Left kidney (tissue), 2 donors: Measurements from ENCODE around the gene GRK1. TPM values are rescaled to one million over a fixed set of nuclear protein-coding genes. Genes with fewer than 3 reads are reported as not detected.

Source experiments
- DNase-seq: peaks from one replicate; pipeline ENCODE4 v3.0.0-alpha.2; 2013
- polyA plus RNA-seq: library from polyadenylated mRNA; unstranded; fragments of 120-200 nt; gene quantifications from one replicate; pipeline ENCODE4 v1.2.1, GENCODE V29; 2013; ENCODE audit not compliant: insufficient read length

The GRK1 gene
- polyA plus RNA-seq, 1 donor: 0.07 TPM

DNA sequence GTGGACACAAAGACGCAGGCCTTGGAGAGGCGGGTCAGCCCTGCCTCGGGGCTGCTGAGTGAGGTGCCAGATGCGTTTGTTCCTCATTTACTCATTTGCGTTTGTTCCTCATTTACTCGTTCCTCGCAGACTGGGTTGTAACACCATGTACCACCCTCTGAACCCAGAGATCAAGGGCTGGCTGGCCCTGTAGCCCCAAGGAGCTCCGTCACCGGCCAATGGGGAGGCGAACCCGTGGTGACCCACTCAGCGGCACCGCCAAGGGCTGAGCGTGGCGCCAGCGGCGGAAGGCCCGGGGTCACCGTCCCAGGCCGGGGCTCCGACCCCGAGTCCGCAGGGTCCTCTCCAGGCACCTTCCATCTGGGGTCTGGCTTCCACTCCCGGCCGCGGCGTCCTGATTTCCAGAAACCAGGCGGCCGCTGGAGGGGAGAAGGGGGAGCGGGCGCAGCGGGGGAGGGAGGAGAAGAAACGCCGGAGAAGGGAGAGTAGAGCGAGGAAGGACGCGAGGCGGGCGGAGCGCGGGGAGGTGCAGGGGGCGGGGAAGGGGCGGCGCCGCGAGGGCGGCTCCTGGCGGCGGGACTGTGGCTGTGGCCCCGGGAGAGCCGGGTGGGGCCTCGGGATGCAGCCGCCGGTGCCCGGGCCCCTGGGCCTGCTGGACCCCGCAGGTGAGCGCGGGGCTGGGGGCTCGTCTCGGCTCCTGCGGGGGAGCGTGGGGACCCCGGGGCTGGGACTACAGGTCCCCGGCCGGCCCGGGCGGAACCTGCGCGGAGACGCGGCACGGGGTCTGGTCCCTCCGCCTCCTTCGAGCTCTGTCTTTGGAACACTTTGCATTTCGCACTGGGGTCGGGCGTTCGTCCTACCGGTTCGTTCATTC, 91.9 kb downstream of the GRK1 start, which contains the start of gene TMEM255B:
Gene TMEM255B, plus strand, starts transcription at position 576 of the 874 bp plus-strand sequence. Its CDS starts 44 bp downstream, at position 620.
- DNase-seq: peak; percentile 73

DNA sequence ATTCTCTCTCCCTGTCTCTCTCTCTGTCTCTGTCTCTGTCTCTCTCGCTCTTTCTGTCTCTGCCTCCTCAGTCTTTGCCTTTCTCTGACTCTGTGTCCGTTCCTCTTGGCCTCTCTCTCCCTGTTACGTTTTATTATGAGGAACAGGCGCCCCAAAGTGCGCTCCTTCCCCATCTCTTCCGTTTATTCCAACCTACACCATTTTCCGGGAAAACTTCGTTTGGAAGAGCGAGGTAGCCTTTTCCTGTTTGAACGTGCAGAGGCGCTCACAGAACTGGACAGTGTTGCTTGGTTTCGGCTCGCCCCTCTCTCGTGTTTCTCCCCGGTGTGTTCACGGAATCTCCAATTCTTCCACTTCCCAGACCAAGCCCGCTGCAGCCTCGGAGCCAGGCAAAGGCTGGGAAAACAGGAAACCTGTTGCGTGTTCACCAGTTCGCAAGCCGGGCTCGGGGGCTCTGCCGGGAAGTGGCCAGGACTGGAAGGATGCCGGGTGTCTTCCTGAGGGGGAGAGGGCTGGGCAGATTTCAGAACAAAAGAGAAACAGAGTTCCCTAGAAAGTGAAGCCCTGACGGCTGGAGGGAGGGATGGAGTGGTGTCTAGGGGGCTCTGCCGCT, 92.6 kb downstream of the GRK1 start:
- peak; percentile 19 for DNase-seq

DNA sequence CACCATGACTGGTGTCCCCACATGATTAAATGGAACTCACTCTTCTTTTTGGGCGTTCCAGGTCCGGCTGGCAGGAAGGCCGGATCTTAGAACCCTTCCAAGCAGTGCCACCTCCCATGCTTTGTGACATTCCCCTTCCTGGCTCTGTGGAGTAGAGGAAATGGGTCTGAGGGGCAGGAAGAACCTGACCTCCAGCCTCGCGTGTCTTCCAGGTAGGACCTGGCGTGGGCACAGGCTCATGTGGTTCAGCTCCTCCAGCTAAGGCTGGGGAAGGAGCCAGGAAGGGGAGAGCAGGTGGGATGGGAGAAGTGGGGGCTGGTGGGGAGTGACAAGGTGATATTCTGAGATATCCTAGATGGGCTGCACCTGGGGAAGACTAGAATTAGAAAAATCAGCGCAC, 94.1 kb downstream of the GRK1 start:
- DNase-seq: no peak

DNA sequence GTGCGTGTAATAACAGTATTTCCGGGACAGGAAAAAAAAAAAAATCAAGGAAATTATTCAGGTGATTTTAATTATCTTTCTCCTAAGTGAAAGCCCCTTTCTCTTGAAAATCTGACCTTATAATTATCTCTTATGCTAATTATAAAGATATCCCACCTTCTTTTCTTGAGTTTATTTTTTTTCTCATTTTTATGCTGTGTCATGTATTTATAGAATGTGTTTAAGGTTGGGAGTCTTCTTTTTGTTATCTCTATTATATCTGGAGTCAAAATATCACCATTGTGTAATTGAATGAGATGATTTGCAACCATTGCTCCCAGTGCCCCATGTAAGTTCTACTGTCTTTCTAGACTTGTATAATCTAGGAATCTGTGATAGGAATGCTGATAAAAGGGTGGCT, 95.1 kb downstream of the GRK1 start:
- DNase-seq: no peak

DNA sequence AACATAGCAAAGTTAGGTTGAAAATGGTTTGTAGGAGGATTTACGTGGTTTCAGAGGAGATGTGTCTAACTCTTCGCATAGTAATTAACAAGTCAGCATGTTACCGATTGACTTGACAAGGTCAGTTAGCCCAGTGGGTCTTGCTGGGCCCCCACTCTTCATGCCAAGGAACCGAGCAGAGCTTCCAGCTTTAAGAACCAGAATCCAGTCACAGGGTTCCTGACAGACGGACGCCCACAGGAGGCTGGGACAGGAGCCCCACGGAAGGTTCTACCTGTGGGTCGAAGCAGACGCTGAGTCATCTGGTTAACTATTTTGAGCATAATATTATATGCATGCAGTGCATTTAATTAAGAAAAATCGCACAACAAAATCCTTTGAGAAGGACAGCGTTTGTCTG, 95.5 kb downstream of the GRK1 start:
- no peak for DNase-seq

DNA sequence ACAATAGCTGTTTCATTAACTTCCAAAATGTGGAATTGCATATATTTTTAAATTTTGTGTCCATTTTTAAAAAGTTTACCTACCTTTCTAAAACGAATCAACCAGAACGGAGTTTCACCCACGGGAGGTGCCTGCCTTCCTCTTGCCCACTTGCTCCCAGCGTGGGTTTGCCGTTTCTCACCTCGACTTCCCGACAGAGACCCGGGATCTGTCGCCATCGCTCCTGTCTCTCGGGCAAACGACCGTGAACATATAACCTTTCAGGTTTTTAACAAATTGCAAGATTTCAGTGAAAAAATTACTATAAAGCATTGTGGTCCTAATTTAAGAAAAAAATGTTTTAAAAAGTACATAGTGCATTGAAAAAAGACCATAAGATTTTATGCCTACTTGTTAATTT, 96.2 kb downstream of the GRK1 start:
- DNase-seq: no peak

DNA sequence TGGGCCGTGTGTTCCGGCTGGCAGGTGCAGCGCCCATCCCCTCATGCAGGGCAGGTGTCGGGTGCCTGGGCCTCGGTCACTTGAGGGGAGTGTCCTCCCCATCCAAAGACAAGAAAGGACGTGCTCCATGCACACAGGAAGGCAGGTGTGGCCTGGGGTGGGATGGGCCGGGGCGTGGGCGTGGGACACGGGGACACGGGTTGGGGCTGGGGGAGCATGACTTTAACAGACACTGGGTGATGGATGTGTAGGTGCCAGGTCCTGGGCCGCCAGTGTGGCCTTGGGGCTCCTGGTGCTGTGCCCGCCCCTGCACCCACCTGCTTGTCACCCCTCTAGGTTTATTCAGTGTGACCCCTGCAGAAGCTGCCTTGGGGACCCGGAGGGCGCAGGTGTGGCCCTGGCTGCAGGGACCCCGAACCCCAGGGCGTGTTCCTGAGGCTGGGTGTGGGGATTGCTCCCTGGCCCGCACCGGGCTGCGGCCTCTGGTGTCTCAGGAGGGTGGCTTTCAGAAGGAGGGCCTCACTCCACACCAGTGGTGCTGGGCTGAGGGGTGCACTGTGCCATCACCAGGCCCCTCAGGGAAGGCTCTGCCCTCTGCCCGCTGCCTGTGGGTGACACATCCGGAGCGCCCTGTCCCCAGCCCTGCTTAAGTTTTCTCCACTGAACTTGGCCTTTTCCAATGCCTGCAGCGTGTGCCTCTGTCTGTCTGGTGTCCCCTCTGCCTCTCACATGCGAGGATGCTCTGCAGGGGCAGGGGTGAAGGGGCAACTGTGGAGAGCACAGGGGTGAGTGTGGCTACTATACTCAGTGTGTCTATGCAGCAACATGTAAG, 97.2 kb downstream of the GRK1 start:
- DNase-seq: no peak

DNA sequence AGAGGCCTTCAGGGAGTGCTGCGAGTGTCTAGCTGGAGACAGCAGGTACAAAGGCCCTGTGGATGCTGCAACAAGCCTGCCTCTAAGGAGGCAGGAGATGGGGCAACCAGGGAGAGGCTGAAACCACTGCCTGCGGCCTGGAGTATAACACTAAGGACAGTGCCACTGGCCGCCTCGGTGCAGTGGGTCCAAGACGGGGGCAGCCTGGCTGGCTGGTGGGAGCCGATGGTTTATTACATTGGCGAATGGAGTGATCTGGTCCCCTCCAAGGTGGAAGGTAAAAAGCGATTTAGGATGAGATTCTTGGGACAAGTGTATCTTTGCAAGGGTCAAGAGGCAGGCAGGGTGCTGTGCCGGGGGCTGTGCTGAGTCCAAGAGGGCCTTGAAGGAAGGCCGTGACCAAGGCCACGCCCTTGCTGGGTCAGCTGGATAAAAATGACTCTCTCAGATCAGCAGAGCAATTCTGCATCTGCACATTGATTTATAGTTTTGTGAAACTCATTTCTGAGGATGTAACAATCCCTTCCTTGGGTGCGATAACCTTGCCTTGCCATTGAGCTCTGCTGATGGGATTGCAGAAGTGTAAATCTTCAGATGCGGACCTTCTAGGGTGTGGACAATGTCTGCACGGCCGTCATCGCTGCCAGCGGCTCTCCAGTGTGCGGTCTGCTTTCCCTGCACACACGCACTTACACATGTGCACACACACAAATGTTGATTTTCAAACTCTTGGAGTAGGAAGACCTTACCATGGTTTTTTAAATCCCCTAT, 98.0 kb downstream of the GRK1 start:
- no peak for DNase-seq

DNA sequence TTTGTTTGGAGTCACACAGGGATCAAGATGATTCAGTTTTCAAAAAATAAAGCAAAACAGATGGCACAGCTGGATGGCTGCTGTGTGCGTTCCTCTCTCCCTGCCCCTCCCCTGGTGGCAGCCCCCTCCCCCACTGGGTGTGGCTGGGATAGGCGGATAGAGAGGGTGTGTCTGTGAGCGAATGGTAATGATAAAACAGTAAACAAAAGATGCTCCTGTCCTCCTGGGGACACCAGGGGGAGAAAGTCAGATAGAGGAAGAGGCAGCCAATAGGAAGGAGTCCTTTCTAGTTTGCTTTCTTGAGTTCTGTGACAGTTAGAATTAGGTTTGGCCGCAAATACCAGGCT, 98.5 kb downstream of the GRK1 start:
- DNase-seq: no peak

DNA sequence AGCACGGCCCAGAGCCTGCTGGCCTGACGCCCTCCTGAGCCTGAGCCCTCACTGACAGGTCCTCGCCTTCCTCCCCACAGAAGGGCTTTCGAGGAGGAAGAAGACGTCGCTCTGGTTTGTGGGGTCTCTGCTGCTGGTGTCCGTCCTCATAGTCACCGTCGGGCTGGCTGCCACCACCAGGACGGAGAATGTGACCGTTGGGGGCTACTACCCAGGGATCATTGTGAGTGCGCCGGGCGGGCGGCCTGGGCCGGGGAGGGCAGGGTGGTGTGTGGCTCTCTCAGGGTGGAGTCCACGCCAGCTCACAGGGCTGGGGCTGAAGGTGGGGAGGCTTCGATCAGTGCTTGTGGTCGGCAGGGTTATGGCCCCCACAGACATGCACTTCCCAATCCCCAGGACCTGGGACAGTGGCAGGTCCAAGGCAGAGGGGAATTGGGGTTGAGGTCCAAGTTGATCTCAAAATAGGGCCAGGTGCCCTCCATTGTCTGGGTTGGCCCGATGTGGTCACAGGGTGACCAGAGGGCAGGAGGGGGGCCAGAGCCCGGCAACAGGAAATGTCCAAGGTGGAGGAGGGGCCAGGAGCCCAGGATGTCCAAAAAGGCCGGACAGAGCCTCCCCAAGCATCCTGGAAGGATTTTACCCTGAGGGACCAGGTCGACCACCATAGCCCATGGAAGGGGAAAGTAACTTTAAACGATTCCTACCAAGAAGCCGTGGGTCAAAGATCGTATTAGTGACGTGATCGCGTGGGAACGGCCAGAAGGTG, 99.2 kb downstream of the GRK1 start:
- DNase-seq: no peak

DNA sequence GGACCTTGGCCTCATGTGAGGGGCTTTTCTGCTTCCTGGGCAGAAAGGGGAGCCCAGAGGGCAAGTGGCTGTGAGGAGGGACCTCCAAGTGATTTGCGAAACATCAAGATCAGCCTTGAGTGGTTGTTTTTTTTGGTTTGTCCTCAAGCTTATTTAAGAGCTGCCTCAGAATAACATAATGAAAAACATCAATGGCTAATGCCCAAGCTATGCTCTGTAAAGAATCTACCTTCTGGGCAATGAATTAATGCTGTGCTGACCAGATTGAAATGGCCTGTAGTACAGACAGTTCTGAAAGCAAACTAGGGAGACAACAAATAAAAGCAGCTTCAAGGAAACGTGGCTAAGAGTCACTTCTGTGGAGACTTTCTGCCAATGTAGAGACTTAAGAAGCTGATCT, 100.3 kb downstream of the GRK1 start:
- DNase-seq: no peak

DNA sequence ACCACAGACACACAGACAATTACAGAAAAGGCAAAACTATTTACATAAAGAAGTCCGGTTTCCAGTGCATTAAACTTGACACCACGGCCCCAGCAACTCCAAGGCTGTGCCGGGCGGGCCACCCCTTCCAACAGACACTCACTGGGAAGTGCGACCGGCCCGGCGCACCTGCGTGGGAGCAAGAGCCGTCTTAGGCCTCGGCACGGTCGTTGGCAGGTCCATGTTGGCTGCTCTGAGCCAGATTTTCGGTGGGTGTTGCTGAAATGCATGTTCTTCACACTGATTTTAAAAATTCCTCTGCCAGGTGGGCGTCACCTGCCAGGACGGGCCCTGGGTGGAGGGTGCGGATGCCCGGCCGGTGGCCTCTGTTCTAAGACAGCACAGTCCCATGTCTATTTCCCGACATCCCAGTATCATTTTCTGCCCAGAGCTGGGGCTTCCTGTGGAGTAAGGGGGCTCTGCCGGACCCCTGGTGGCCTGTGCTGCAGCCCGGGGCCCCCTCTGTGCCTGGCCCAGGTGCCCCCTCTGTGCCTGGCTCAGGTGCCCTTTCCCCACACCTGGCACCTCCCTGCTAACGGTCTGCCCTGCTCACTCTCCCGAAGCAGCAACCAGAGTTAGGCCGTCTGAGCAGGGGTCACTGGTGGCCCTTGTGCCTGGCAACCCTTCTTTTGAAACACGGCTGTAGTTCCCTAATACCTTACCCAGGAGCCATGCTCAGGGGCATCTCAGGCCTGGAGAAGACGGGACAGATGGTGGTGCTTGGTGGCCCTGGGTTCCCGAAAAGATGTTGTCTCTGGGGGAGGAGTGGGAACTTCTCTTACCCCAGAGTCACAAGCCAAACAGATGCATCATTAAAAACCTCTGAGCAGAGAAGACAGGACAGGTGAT, 101.2 kb downstream of the GRK1 start:
- no peak for DNase-seq

DNA sequence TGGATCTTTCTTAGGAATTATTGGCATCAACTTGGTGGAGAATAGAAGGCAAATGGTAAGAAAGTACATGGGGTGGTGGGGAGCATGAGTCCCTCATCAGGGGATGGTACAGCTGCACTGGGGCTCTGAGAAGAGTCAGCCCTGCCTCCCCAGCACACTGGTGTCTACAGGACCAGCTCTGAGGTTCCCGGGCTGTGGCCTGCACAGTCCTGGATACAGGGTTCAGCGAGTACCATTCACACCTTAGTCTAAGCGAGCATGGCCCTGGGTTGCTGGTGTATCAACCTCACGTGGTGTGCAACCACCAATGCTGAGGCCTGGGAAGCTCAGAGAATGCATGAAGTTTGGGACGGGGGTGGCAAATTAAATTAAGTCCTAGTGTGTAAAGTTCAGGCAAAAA, 102.1 kb downstream of the GRK1 start:
- no peak for DNase-seq

DNA sequence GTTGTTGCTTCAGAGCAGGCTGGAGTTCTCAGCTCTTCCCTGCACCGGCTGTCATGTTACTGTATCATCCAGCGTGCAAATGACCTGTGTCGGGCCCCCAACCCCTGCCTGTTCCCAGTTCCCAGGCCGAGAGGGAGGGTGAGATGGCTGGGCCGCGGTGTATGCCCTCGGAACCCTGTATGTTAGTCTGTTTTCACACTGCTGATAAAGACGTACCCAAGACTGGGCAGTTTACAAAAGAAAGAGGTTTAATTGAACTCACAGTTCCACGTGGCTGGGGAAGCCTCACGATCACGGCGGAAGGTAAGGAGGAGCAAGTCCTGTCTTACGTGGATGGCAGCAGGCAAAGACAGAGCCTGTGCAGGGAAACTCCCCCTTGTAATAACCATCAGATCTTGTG, 102.9 kb downstream of the GRK1 start:
- DNase-seq: no peak

DNA sequence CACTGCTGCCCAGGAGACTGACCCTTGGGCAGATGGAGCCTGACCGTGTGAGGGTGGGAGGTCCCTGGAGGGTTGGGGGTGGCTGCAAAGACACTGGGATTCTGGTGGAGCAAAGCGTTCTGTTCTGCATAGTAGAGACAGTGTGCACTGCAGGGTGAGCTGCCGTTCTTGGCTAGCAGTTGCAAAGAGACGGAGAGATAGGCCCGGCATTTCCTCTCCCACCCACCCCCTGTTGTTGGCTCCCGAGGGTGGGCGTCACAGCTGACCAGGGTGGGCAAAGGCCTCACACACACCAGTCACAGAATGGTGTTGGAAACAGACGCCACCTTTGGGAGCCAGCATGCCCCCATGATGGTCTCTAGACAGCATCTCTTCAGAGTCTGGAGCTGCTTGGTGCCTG, 103.4 kb downstream of the GRK1 start:
- no peak for DNase-seq

DNA sequence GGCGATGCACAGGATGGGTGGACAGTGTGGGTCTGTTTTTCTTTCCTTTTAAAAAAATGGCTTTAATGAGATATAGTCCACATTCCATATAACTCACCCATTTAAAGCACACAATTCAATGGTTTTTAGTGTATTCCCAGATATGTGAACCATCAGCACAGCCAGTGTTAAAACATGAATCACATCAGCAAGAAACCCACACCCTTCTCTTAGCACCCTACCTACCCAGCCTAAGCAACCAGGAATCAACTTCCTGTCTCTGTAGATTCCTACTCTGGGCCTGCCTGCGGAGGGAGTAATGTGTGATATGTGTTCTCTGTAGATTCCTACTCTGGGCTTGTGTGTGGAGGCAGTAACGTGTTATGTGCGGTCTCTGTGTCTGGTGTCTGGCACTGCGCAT, 103.9 kb downstream of the GRK1 start:
- no peak for DNase-seq

DNA sequence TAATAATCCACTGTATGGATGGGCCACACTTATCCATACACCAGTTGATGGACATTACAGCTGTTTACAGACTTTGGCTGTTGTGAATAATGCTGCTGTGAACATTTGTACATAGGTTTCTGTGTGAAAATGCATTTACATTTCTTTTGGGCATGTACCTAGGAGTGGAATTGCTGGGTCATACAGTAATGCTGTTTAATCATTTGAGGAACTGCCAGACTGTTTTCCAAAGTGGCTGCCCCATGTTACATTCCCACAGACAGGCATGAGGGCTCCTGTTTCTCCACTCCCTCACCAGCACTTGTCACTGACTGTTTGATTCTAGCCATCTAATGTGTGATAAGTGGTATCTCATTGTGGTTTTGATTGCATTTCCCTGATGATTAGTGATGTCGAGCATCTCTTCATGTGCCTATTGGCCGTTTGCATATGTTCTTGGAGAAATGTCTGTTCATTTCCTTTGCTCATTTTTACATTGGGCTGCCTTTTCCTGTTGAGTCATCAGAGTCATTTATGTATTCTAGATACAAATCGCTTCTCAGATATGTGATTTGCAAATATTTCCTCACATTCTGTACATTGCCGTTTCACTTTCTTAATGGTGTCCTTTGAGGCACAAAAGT, 104.8 kb downstream of the GRK1 start:
- no peak for DNase-seq

DNA sequence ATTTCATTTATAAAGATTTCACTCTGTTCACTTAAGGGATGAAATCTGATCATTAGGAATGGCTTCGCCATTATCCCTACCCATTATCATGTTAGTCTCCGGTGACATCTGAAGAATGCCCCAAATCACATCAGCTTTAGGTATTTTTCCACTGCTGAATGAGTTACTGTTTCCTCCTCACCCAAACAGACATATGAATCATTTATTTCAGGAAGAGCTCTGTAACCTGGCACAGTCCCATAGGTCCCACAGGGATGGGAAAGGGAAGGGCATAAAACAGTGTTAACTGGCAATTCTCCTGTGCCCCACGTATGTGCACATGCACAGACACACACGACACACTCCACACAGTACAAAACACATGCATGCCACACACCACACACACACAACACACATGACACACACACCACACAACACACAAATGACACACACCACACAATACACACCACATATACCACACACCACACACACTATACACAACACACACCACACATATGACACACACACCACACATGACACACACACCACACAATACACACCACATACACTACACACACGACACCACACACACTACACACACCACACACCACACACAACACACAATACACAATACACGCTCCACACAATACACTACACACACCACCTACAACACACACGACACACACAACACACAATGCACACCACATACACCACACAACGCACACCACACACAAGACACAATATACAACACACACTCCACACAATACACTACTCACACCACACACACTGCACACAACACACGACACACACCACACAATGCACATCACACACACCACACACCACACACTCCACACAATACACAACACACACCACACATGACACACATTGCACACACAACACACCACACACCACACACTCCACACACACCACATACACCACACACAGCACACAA, 107.4 kb downstream of the GRK1 start:
- DNase-seq: no peak
